OCI-LY1 (cell line): ENCODE measurements around the gene COL19A1.
"Not testable (repeated sequence)": the region's sequence is repeated elsewhere in the genome, so short reads cannot be mapped to it uniquely, and the experiment has no call there.

ENCODE experiments used
- CTCF ChIP-seq: fragments of 200-600 bp; sonication (generic), shearing (Covaris generic); IDR thresholded peaks from 2 replicates; pipeline ENCODE4 v1.5.1; 2017; ENCODE audit warnings: mild to moderate bottlenecking, antibody characterized with exemption, low read length, moderate library complexity, mixed read lengths
- EZH2 ChIP-seq: fragments of 200-600 bp; sonication (generic), shearing (Covaris generic); IDR thresholded peaks from 2 replicates; pipeline ENCODE4 v1.8.0; 2017; ENCODE audit warnings: borderline replicate concordance, mixed run types, mild to moderate bottlenecking, antibody characterized with exemption, low read length, moderate library complexity, mixed read lengths

- TF ChIP-seq CTCF, EZH2: not testable (repeated sequence)
These were observed 55.3 kb downstream of the COL19A1 start for GRCh38 chr6:69921611-69922010.
